Hepatocyte (in vitro differentiated cells): ENCODE measurements around the gene RASGEF1C.

Experiments used
- EZH2 ChIP-seq: fragments of 200-600 bp; sonication (generic); IDR thresholded peaks from 2 replicates; pipeline ENCODE4 v1.6.1; 2016; ENCODE audit warnings: antibody characterized with exemption, mild to moderate bottlenecking, borderline replicate concordance
- TF ChIP-seq, protein P1 (sequence below): fragments of 200-600 bp; sonication (generic); IDR thresholded peaks from 2 replicates; pipeline ENCODE4 v1.5.1; 2016; ENCODE audit warnings: antibody characterized with exemption, mild to moderate bottlenecking; ENCODE audit not compliant: poor library complexity

- TF ChIP-seq, protein P1, sequence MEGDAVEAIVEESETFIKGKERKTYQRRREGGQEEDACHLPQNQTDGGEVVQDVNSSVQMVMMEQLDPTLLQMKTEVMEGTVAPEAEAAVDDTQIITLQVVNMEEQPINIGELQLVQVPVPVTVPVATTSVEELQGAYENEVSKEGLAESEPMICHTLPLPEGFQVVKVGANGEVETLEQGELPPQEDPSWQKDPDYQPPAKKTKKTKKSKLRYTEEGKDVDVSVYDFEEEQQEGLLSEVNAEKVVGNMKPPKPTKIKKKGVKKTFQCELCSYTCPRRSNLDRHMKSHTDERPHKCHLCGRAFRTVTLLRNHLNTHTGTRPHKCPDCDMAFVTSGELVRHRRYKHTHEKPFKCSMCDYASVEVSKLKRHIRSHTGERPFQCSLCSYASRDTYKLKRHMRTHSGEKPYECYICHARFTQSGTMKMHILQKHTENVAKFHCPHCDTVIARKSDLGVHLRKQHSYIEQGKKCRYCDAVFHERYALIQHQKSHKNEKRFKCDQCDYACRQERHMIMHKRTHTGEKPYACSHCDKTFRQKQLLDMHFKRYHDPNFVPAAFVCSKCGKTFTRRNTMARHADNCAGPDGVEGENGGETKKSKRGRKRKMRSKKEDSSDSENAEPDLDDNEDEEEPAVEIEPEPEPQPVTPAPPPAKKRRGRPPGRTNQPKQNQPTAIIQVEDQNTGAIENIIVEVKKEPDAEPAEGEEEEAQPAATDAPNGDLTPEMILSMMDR: no peak
- TF ChIP-seq EZH2: no peak
Measured at GRCh38 chr5:180143656-180144364, 65.2 kb downstream of the RASGEF1C start.
